MM.1S (cell line): ENCODE results near the gene GLE1.

Source experiments
- DNase-seq: peaks from one replicate; pipeline ENCODE4 v3.0.0-alpha.2; 2015
- H2AFZ ChIP-seq: fragments of 300-600 bp; sonication (generic); 2 replicates; pipeline ENCODE4 v1.6.0; 2016; ENCODE audit warnings: antibody characterized with exemption, low read length
- H3F3A ChIP-seq: fragments of 300-600 bp; sonication (generic); 2 replicates; pipeline ENCODE4 v1.6.1; 2016; ENCODE audit warnings: mild to moderate bottlenecking, antibody characterized with exemption, low read length, moderate library complexity, mixed read lengths; ENCODE audit not compliant: insufficient read depth
- H3K27ac ChIP-seq: fragments of 300-600 bp; sonication (generic); 2 replicates; pipeline ENCODE4 v1.5.1; 2016; ENCODE audit warnings: mild to moderate bottlenecking, low read length
- H3K27me3 ChIP-seq: fragments of 300-600 bp; sonication (generic); replicated peaks from 2 replicates; pipeline ENCODE4 v1.6.0; 2016; ENCODE audit warnings: low read length; ENCODE audit not compliant: insufficient read depth
- H3K36me3 ChIP-seq: fragments of 300-600 bp; sonication (generic); replicated peaks from 2 replicates; pipeline ENCODE4 v1.6.1; 2016; ENCODE audit warnings: mild to moderate bottlenecking, low read length, mixed read lengths; ENCODE audit not compliant: insufficient read depth
- H3K4me1 ChIP-seq: fragments of 300-600 bp; sonication (generic); 2 replicates; pipeline ENCODE4 v1.6.1; 2016; ENCODE audit warnings: low read length, mixed read lengths
- H3K4me2 ChIP-seq: fragments of 300-600 bp; sonication (generic); 2 replicates; pipeline ENCODE4 v1.6.0; 2016; ENCODE audit warnings: low read depth, low read length
- H3K4me3 ChIP-seq: fragments of 300-600 bp; sonication (generic); 2 replicates; pipeline ENCODE4 v1.5.1; 2016; ENCODE audit warnings: low read length, mixed read lengths
- H3K79me2 ChIP-seq: fragments of 300-600 bp; sonication (generic); 2 replicates; pipeline ENCODE4 v1.6.1; 2016; ENCODE audit warnings: mixed run types, low read length, mixed read lengths
- H3K9ac ChIP-seq: fragments of 300-600 bp; sonication (generic); 2 replicates; pipeline ENCODE4 v1.6.1; 2016; ENCODE audit warnings: low read length, mixed read lengths
- H3K9me2 ChIP-seq: fragments of 300-600 bp; sonication (generic); replicated peaks from 2 replicates; pipeline ENCODE4 v1.6.1; 2016; ENCODE audit warnings: mild to moderate bottlenecking, low read length, mixed read lengths; ENCODE audit not compliant: insufficient read depth
- H3K9me3 ChIP-seq: fragments of 300-600 bp; sonication (generic); replicated peaks from 2 replicates; pipeline ENCODE4 v1.6.1; 2016; ENCODE audit warnings: mild to moderate bottlenecking, low read length, mixed read lengths; ENCODE audit not compliant: insufficient read depth
- H4K20me1 ChIP-seq: fragments of 300-600 bp; sonication (generic); 2 replicates; pipeline ENCODE4 v1.6.1; 2016; ENCODE audit warnings: mild to moderate bottlenecking, low read length, moderate library complexity, mixed read lengths; ENCODE audit not compliant: insufficient read depth
- CTCF ChIP-seq: fragments of 300-600 bp; sonication (generic); IDR thresholded peaks from 2 replicates; pipeline ENCODE4 v1.5.1; 2016; ENCODE audit warnings: antibody characterized with exemption, low read length, mixed read lengths
- EZH2 ChIP-seq: fragments of 300-600 bp; sonication (generic); optimal IDR thresholded peaks from 2 replicates; pipeline ENCODE3; 2017; ENCODE audit warnings: low read depth, mild to moderate bottlenecking, antibody characterized with exemption, low read length, mixed read lengths
- EZH2phosphoT487 ChIP-seq: fragments of 300-600 bp; sonication (generic); IDR thresholded peaks from 2 replicates; pipeline ENCODE4 v1.6.1; 2018; ENCODE audit warnings: antibody characterized with exemption, low read length

The GLE1 gene

GRCh38 chr9:128495296-128495695 lies 9.2 kb upstream of the GLE1 start:
- H3K9ac ChIP-seq = no peak overlapping the region
- no peaks in the 10 kb centered on the region for H4K20me1 ChIP-seq
- TF ChIP-seq EZH2 (no peak), EZH2phosphoT487 (no peak), CTCF (no peak)
- no peak overlapping the region for H3K27ac ChIP-seq
- no peaks in the 10 kb centered on the region for H3K9me2 ChIP-seq
- DNase-seq = no peak
- H3K27me3 ChIP-seq = no peaks in the 10 kb centered on the region
- no peaks in the 10 kb centered on the region for H3K4me1 ChIP-seq
- no peak overlapping the region for H2AFZ ChIP-seq
- H3K9me3 ChIP-seq = no peaks in the 10 kb centered on the region
- no peak overlapping the region for H3K4me2 ChIP-seq
- H3K79me2 ChIP-seq = no peaks in the 10 kb centered on the region
- H3K4me3 ChIP-seq = no peak overlapping the region
- no peaks in the 10 kb centered on the region for H3F3A ChIP-seq
- no peaks in the 10 kb centered on the region for H3K36me3 ChIP-seq

- Histone ChIP-seq H3K27me3 (no peaks in the 10 kb centered on the region), H3K4me1 (no peaks in the 10 kb centered on the region), H3K4me3 (no peak overlapping the region), H4K20me1 (no peaks in the 10 kb centered on the region), H3K9me2 (no peaks in the 10 kb centered on the region), H3K27ac (no peak overlapping the region), H2AFZ (no peak overlapping the region), H3F3A (no peaks in the 10 kb centered on the region), H3K9me3 (no peaks in the 10 kb centered on the region), H3K79me2 (no peaks in the 10 kb centered on the region), H3K9ac (no peak overlapping the region), H3K36me3 (no peaks in the 10 kb centered on the region), H3K4me2 (no peak overlapping the region)
- TF ChIP-seq EZH2phosphoT487 = no peak
- TF ChIP-seq CTCF = no peak
- no peak for TF ChIP-seq EZH2
- DNase-seq = no peak
Observed at GRCh38 chr9:128495804-128496417, 8.6 kb upstream of the GLE1 start.

- Histone ChIP-seq H3K36me3 (no peaks in the 10 kb centered on the region), H3K27ac (no peak overlapping the region), H3K79me2 (no peaks in the 10 kb centered on the region), H3K9ac (no peak overlapping the region), H3K4me2 (no peak overlapping the region), H2AFZ (no peak overlapping the region), H3K9me3 (no peaks in the 10 kb centered on the region), H3F3A (no peaks in the 10 kb centered on the region), H3K4me1 (no peaks in the 10 kb centered on the region), H3K27me3 (no peaks in the 10 kb centered on the region), H3K4me3 (no peak overlapping the region), H4K20me1 (no peaks in the 10 kb centered on the region), H3K9me2 (no peaks in the 10 kb centered on the region)
- TF ChIP-seq EZH2 (no peak), EZH2phosphoT487 (no peak), CTCF (no peak)
- no peak for DNase-seq
Observed at GRCh38 chr9:128497824-128498610, 6.5 kb upstream of the GLE1 start.
